ENCODE measurements around the gene SULF2. TPM values are rescaled to one million over a fixed set of nuclear protein-coding genes. Genes with fewer than 3 reads are reported as not detected.
A peak's percentile ranks its signal among the peaks of the same experiment; 100 is the strongest.

Gene SULF2
- total RNA-seq, 1 experiment from 2014 or later = 82.2 TPM

- ChIA-PET CTCF (interaction anchor here (0.6 to 2.6 kb wide), 67 partner anchors 9 to 846 kb away, joined by 3 to 68 read pairs (median 4); no protein-coding TSS in a partner anchor), POLR2A (interaction anchor here (0.5 to 2.7 kb wide), 37 partner anchors 9 to 838 kb away, joined by 3 to 50 read pairs (median 4); no protein-coding TSS in a partner anchor)
- TSS peak; percentile 64 for BruUV-seq (replicated peaks)
- Mint-ChIP-seq H3K4me1 (ENCODE audit: insufficient read depth, unreplicated experiment) (peaks cover 52% of the 10 kb centered on the region), H3K9me3 (ENCODE audit: unreplicated experiment) (no peaks in the 10 kb centered on the region), H3K27me3 (ENCODE audit: insufficient read depth, unreplicated experiment) (no peaks in the 10 kb centered on the region), H3K4me3 (ENCODE audit: unreplicated experiment) (peak overlapping the region; percentile 72), H3K27ac (ENCODE audit: low read depth, unreplicated experiment) (peak overlapping the region; percentile 55), H3K36me3 (ENCODE audit: insufficient read depth, unreplicated experiment) (peaks cover 9% of the 10 kb centered on the region)
- peak; percentile 83 for DNase-seq (ENCODE audit: unreplicated experiment)
- peak; percentile 92 for TF ChIP-seq CTCF (IDR thresholded peaks at IDR 0.05; ENCODE audit: unreplicated experiment)
- intact Hi-C loops (cut with micrococcal nuclease) = loop anchor here (1.0 to 2.0 kb wide), 5 partner anchors 69 to 835 kb away; no protein-coding TSS in a partner anchor
Measured at GRCh38 chr20:47785854-47786764, 828 bp upstream of the SULF2 start.

- no peak for TF ChIP-seq CTCF (IDR thresholded peaks at IDR 0.05; ENCODE audit: unreplicated experiment)
- peak; percentile 44 for DNase-seq (ENCODE audit: unreplicated experiment)
- ChIA-PET POLR2A (interaction anchor here (0.7 to 2.2 kb wide), 9 partner anchors 8 to 836 kb away, joined by 3 to 15 read pairs (median 5); no protein-coding TSS in a partner anchor), CTCF (interaction anchor here (0.7 to 3.4 kb wide), 13 partner anchors 17 to 837 kb away, joined by 3 to 36 read pairs (median 6); no protein-coding TSS in a partner anchor)
- Mint-ChIP-seq H3K27ac (ENCODE audit: low read depth, unreplicated experiment) (peak overlapping the region; percentile 73), H3K36me3 (ENCODE audit: insufficient read depth, unreplicated experiment) (peaks cover 18% of the 10 kb centered on the region), H3K27me3 (ENCODE audit: insufficient read depth, unreplicated experiment) (no peaks in the 10 kb centered on the region), H3K4me1 (ENCODE audit: insufficient read depth, unreplicated experiment) (peaks cover 39% of the 10 kb centered on the region), H3K9me3 (ENCODE audit: unreplicated experiment) (no peaks in the 10 kb centered on the region), H3K4me3 (ENCODE audit: unreplicated experiment) (peak overlapping the region; percentile 89)
- no TSS peak for BruUV-seq (replicated peaks)
- intact Hi-C loops (cut with micrococcal nuclease) = loop anchor here (1.0 to 5.0 kb wide), 2 partner anchors 59 to 107 kb away; no protein-coding TSS in a partner anchor
Measured at GRCh38 chr20:47784599-47785310, 526 bp downstream of the SULF2 start.

GRCh38 chr20:47783828-47784598 lies 1.3 kb downstream of the SULF2 start:
- H3K9me3 Mint-ChIP-seq (ENCODE audit: unreplicated experiment) = no peaks in the 10 kb centered on the region
- no peak for TF ChIP-seq CTCF (IDR thresholded peaks at IDR 0.05; ENCODE audit: unreplicated experiment)
- H3K27ac Mint-ChIP-seq (ENCODE audit: low read depth, unreplicated experiment) = peak overlapping the region; percentile 73
- CTCF ChIA-PET = interaction anchor here (0.7 to 3.4 kb wide), 19 partner anchors 17 to 838 kb away, joined by 3 to 36 read pairs (median 3); no protein-coding TSS in a partner anchor
- POLR2A ChIA-PET = interaction anchor here (0.6 to 2.2 kb wide), 12 partner anchors 8 to 837 kb away, joined by 3 to 15 read pairs (median 3); no protein-coding TSS in a partner anchor
- intact Hi-C loops (cut with micrococcal nuclease) = loop anchor here (1.0 to 5.0 kb wide), 2 partner anchors 59 to 107 kb away; no protein-coding TSS in a partner anchor
- no TSS peak for BruUV-seq (replicated peaks)
- DNase-seq (ENCODE audit: unreplicated experiment) = no peak
- H3K27me3 Mint-ChIP-seq (ENCODE audit: insufficient read depth, unreplicated experiment) = no peaks in the 10 kb centered on the region
- H3K36me3 Mint-ChIP-seq (ENCODE audit: insufficient read depth, unreplicated experiment) = peaks cover 18% of the 10 kb centered on the region
- H3K4me1 Mint-ChIP-seq (ENCODE audit: insufficient read depth, unreplicated experiment) = peaks cover 31% of the 10 kb centered on the region
- peak overlapping the region; percentile 89 for H3K4me3 Mint-ChIP-seq (ENCODE audit: unreplicated experiment)
